IPS-20b (cell line): ENCODE measurements around the gene RIPK1.
"Not testable (repeated sequence)": the region's sequence is repeated elsewhere in the genome, so short reads cannot be mapped to it uniquely, and the experiment has no call there.

Experiments
- H3K27ac ChIP-seq: one replicate; pipeline ENCODE4 v1.5.1; 2013; ENCODE audit warnings: low read length
- H3K27me3 ChIP-seq: 2 replicates; pipeline ENCODE4 v1.6.1; 2013; ENCODE audit warnings: mild to moderate bottlenecking, low read length, inconsistent platforms; ENCODE audit not compliant: insufficient read depth
- H3K36me3 ChIP-seq: 2 replicates; pipeline ENCODE4 v1.6.1; 2013; ENCODE audit warnings: low read depth, mild to moderate bottlenecking, inconsistent platforms, low read length, moderate library complexity; ENCODE audit not compliant: insufficient read depth
- H3K4me1 ChIP-seq: 2 replicates; pipeline ENCODE4 v1.6.1; 2013; ENCODE audit warnings: mild to moderate bottlenecking, control low read depth, inconsistent platforms, low read length, moderate library complexity; ENCODE audit not compliant: insufficient read depth
- H3K4me3 ChIP-seq: 2 replicates; pipeline ENCODE4 v1.5.1; 2013; ENCODE audit warnings: mild to moderate bottlenecking, low read length, inconsistent platforms
- H3K9ac ChIP-seq: 2 replicates; pipeline ENCODE4 v1.6.1; 2013; ENCODE audit warnings: low read depth, mild to moderate bottlenecking, inconsistent platforms, low read length, moderate library complexity
- H3K9me3 ChIP-seq: 2 replicates; pipeline ENCODE4 v1.6.1; 2013; ENCODE audit warnings: mild to moderate bottlenecking, low read depth, low read length, inconsistent platforms; ENCODE audit not compliant: insufficient read depth

The RIPK1 gene

DNA sequence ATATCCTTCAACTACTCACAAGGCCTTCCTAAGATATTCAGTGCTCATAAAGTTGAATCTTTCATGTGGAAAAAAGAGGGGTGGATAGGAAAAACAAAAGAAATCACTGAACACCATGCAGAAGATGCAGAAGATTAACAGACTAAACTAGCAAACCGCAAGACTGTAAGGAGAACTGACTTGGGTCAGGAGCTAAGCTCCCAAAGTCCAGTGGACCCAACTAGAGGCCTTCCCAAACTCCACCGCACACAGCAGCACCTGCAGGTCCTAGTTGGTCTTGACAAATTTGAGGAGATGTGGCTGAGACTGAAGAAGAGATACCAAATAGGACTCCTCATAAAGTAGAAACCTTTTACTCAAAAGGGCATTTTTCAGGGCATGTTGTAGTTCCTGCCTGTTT, 3.3 kb downstream of the RIPK1 start:
- H3K9me3 ChIP-seq, result peaks cover 9% of the 10 kb centered on the region; the same call in 1 of the 2 replicates
- no peaks in the 10 kb centered on the region for H3K27me3 ChIP-seq
- H3K4me3 ChIP-seq, result no peak overlapping the region
- no peak overlapping the region for H3K27ac ChIP-seq
- H3K36me3 ChIP-seq, result no peaks in the 10 kb centered on the region
- no peak overlapping the region for H3K9ac ChIP-seq
- H3K4me1 ChIP-seq, result peaks cover 15% of the 10 kb centered on the region; the same call in 1 of the 2 replicates

DNA sequence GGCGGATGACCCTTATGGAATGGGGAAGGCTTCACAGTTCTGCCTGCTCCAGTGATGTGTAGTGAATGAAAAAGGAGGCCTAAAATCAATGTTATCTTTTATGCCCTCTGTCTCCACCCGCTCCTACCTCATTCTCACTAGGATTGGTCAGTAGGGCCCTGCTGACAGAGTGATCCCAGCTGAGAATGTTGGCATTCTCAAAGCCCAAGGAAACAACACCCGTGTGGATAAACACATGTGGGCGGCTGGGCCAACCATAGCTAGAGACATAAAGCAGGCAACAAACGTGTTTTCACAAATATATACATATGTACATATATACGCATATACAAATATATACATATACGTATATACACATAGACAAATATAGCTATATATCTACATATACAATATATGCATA, 4.5 kb downstream of the RIPK1 start:
- H3K27me3 ChIP-seq, result no peaks in the 10 kb centered on the region
- H3K4me3 ChIP-seq, result no peak overlapping the region
- H3K27ac ChIP-seq, result no peak overlapping the region
- H3K4me1 ChIP-seq, result peaks cover 22% of the 10 kb centered on the region; the same call in 1 of the 2 replicates
- H3K9me3 ChIP-seq, result no peaks in the 10 kb centered on the region
- peaks cover 10% of the 10 kb centered on the region for H3K36me3 ChIP-seq
- no peak overlapping the region for H3K9ac ChIP-seq

DNA sequence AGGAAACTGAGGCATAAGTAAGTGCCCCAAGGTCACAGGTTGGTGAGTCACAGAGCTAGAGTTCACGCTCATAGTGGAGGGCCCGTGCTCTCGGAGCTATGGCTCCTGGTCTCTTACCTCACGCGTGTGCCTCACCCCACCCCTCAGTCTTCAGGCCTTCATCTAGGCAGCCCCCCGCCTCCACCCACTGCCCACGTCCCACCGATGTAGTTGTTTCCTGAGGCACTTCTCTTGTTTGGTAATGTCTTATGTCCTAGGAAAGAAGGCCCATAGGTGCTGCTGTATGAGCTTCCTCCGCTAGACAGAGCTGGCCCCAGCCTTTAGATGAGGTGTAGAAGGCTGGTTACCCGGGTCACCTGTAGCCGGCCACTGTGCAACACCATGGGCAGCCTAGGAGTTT, 5.1 kb downstream of the RIPK1 start:
- no peak overlapping the region for H3K27ac ChIP-seq
- no peaks in the 10 kb centered on the region for H3K9me3 ChIP-seq
- peaks cover 15% of the 10 kb centered on the region for H3K36me3 ChIP-seq
- H3K4me3 ChIP-seq, result no peak overlapping the region
- no peaks in the 10 kb centered on the region for H3K27me3 ChIP-seq
- peaks cover 22% of the 10 kb centered on the region; the same call in 1 of the 2 replicates for H3K4me1 ChIP-seq
- no peak overlapping the region for H3K9ac ChIP-seq

DNA sequence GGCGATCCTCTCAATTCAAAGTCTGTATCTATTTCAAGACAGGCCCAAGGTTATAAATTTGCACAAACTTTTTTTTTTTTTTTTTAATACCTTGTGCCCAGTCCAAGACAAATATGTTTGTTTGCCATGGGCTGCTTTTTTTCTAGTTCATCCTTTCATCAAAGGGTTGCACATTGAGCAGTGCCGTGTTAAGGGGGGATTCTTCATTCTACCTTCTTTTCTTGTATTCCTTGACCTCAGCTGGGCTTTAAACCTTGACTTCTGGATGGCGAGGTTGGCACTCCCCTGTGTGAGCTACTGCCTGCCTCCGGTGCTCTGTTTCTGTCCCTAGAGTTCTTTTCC, 7.4 kb downstream of the RIPK1 start:
- peak overlapping the region; percentile 66 for H3K27ac ChIP-seq
- peak overlapping the region; percentile 32; the same call in 1 of the 2 replicates for H3K4me3 ChIP-seq
- peaks cover 18% of the 10 kb centered on the region; the same call in 1 of the 2 replicates for H3K4me1 ChIP-seq
- H3K9me3 ChIP-seq, result no peaks in the 10 kb centered on the region
- H3K27me3 ChIP-seq, result no peaks in the 10 kb centered on the region
- peak overlapping the region; percentile 61; the same call in 1 of the 2 replicates for H3K9ac ChIP-seq
- H3K36me3 ChIP-seq, result peaks cover 38% of the 10 kb centered on the region

DNA sequence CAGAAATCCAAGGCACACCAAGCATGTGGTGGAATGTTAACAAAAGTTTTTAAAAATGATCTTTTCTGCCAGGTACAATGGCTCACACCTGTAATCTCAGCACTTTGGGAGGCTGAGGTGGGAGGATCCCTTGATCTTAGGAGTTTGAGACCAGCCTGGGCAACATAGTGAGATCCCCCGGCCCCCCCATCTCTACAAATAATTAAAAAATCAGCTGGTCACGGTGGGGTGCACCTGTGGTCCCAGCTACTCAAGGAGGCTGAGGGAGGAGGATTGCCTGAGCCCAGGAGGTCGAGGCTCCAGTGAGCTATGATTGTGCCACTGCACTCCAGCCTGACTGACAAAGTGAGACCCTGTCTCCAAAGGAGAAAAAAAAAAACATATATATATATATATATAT, 8.0 kb downstream of the RIPK1 start:
- peak overlapping the region; percentile 66 for H3K27ac ChIP-seq
- H3K36me3 ChIP-seq, result peaks cover 44% of the 10 kb centered on the region
- H3K4me1 ChIP-seq, result peaks cover 18% of the 10 kb centered on the region; the same call in 1 of the 2 replicates

DNA sequence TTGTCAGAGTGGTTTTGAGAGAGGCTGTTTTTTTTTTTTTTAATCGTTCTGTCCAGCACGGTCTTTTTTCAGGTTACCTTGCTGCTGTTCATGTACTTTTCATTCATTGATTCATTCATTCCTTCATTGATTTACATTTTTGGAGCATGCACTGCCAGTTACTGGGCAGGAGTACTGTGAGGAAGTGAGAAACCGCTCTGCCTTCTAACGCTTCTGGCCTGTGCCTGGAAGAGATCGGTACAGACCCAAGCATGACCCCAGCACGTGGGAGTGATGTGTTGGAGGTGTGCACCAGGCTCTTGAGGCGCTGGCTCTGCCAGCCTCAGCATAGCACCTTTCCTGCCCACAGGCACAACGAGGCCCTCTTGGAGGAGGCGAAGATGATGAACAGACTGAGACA, 9.1 kb downstream of the RIPK1 start:
- Histone ChIP-seq H3K4me1 (peaks cover 18% of the 10 kb centered on the region; the same call in 1 of the 2 replicates), H3K9me3 (no peaks in the 10 kb centered on the region), H3K9ac (peak overlapping the region; percentile 13; the same call in 1 of the 2 replicates), H3K4me3 (no peak overlapping the region), H3K27me3 (no peaks in the 10 kb centered on the region), H3K36me3 (peaks cover 51% of the 10 kb centered on the region), H3K27ac (peak overlapping the region; percentile 22)

More for the DNA sequence above, 8.0 kb downstream of the RIPK1 start:
- H3K27me3 ChIP-seq, result no peaks in the 10 kb centered on the region
- no peaks in the 10 kb centered on the region for H3K9me3 ChIP-seq
- H3K4me3 ChIP-seq, result no peak overlapping the region
- H3K9ac ChIP-seq, result peak overlapping the region; percentile 61; the same call in 1 of the 2 replicates

DNA sequence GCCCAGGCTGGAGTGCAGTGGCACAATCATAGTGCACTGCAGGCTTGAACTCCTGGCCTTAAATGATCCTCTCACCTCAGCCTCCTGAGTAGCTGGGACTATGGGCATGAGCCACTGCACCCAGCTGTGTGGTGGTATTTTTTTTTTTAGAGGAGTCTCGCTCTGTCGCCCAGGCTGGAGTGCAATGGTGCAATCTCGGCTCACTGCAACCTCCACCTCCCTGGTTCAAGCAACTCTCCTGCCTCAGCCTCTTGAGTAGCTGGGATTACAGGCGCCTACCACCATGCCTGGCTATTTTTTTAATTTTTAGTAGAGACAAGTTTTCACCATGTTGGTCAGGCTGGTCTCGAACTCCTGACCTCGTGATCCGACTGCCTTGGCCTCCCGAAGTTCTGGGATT, 10.7 kb downstream of the RIPK1 start:
- H3K4me3 ChIP-seq, H3K27me3 ChIP-seq, H3K9ac ChIP-seq, H3K9me3 ChIP-seq, H3K27ac ChIP-seq: not testable (repeated sequence)
- H3K36me3 ChIP-seq, result peaks cover 66% of the 10 kb centered on the region
- peaks cover 18% of the 10 kb centered on the region; the same call in 1 of the 2 replicates for H3K4me1 ChIP-seq

DNA sequence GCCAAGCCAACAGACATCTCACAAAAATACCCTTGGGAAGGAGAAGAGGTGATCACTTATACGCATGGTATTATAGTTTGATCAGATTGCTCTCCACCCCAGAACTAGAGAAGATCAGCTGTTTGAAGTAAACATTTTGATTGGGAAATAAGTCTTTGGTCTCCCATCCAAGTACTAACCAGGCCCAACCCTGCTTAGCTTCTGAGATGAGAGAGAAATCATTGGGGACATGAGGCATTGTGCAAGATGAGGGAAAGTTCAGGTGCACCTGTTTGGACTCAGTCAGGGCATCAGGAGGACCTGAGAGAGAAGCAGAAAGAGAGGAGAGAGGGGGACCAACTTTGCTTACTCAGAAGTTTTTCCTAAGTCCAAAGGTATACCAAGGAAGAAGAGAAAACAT, 11.4 kb downstream of the RIPK1 start:
- Histone ChIP-seq H3K36me3 (peaks cover 71% of the 10 kb centered on the region), H3K27ac (no peak overlapping the region), H3K27me3 (no peaks in the 10 kb centered on the region), H3K4me3 (no peak overlapping the region), H3K9me3 (no peaks in the 10 kb centered on the region; the same call in 1 of the 2 replicates), H3K4me1 (peaks cover 18% of the 10 kb centered on the region; the same call in 1 of the 2 replicates), H3K9ac (no peak overlapping the region)

DNA sequence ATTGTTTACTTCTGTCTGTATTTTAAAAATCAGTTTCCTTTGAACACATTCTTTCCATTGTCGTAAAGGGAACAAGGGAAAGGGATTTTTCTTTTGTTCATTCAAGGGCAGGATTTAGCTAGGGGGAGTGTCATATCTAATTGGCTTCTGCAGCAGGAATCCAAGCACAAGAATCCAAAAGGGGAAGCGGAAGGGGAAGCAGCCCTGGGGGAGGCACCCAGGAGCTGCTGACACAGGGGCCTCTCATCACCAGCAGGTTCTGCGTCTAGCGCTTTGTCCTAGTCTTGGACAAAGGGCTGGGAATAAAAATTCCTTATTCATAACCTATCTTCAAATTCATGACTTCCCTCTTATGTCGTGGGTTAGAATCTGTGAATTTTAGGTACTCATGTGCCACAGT, 13.7 kb downstream of the RIPK1 start:
- H3K4me3 ChIP-seq, result no peak overlapping the region
- no peaks in the 10 kb centered on the region for H3K27me3 ChIP-seq
- peaks cover 6% of the 10 kb centered on the region; the same call in 1 of the 2 replicates for H3K4me1 ChIP-seq
- H3K27ac ChIP-seq, result no peak overlapping the region
- peaks cover 93% of the 10 kb centered on the region for H3K36me3 ChIP-seq
- peaks cover 15% of the 10 kb centered on the region for H3K9me3 ChIP-seq
- H3K9ac ChIP-seq, result no peak overlapping the region

DNA sequence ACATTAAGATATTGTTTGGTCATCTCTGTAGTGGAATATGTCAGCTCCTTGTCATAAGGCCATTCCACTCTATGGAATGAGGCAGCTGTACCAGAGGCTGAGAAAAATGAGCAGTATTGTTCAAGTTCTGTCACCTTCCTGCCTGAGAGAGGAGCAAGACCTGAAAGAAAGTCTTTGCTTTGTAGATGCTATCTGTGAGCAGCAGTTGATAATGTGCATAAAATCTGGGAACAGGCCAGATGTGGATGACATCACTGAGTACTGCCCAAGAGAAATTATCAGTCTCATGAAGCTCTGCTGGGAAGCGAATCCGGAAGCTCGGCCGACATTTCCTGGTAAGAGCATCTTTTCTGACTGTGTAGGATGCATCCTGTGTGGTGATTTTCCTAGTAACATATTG, 16.8 kb downstream of the RIPK1 start:
- Histone ChIP-seq H3K9me3 (peaks cover 46% of the 10 kb centered on the region), H3K27me3 (no peaks in the 10 kb centered on the region), H3K4me3 (no peak overlapping the region), H3K4me1 (no peaks in the 10 kb centered on the region), H3K36me3 (peaks cover 94% of the 10 kb centered on the region), H3K9ac (no peak overlapping the region), H3K27ac (no peak overlapping the region)

DNA sequence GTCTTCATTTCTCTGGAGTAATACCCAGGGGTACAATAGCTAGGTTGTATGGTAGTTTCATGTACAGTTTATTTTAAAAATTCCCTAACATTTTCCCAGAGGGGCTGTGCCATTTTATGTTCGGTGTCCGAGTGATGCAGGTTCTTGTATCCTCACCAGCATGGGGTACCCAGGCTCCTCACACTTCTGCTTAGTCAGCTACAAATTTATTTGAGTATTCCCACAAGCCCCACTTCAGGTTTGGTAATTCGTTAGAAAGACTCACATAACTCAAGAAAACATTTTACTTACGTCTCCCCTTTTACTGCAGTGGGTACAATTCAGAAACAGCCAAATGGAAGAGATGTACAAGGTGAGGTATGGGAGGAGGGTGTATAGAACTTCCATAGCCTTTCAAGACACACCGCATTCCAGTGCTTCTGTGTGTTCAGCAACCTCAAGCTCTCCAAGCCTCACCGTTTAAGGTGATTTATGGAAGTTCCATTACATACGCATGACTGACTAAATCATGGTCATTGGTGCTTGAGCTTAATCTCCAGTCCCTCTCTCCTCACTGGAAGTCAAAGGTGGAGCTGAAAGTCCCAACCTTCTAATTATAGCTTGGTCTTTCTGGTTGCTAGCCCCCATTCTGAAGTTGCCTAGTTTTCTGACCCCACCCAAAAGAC, 18.1 kb downstream of the RIPK1 start:
- Histone ChIP-seq H3K27ac (no peak overlapping the region), H3K4me3 (no peak overlapping the region), H3K9ac (no peak overlapping the region), H3K36me3 (peaks cover 87% of the 10 kb centered on the region), H3K9me3 (peaks cover 52% of the 10 kb centered on the region), H3K27me3 (no peaks in the 10 kb centered on the region), H3K4me1 (no peaks in the 10 kb centered on the region)

DNA sequence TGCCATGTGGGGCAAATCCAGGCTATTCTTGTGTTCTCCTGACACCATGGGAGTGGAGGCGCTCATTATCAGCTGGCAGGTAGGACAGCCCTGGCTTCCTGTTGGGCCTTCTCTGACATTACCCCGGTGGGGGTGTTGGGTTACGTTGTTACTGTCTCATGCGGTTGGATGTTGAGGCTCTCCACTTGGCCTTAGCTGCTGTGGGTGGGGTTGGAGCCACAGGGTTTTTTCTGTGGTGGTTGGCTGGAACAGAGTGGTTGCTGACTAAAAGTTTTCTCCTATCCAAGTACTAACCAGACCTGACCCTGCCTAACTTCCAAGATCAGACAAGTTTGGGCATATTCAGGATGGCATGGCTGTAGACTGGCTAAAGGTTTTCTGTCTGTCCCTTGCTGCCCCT, 20.2 kb downstream of the RIPK1 start:
- Histone ChIP-seq H3K27ac (no peak overlapping the region), H3K36me3 (peaks cover 71% of the 10 kb centered on the region), H3K9ac (no peak overlapping the region), H3K9me3 (peaks cover 52% of the 10 kb centered on the region), H3K27me3 (no peaks in the 10 kb centered on the region), H3K4me3 (peak overlapping the region; percentile 23; the same call in 1 of the 2 replicates), H3K4me1 (no peaks in the 10 kb centered on the region)
